Left ventricle myocardium inferior (tissue), 1 donor: ENCODE data around the gene UGT1A9. TPM values are rescaled to one million over a fixed set of nuclear protein-coding genes. Genes with fewer than 3 reads are reported as not detected.

ENCODE experiments used
- DNase-seq: peaks from one replicate; pipeline ENCODE4 v3.0.0-alpha.2; 2020
- H3K27ac ChIP-seq: fragments of 200-600 bp; replicated peaks from 2 replicates; pipeline ENCODE4 v1.8.0; 2021
- H3K27me3 ChIP-seq: fragments of 200-600 bp; 2 replicates; pipeline ENCODE4 v1.8.0; 2021; ENCODE audit warnings: low read depth
- H3K36me3 ChIP-seq: fragments of 200-600 bp; 2 replicates; pipeline ENCODE4 v1.8.0; 2021
- H3K4me1 ChIP-seq: fragments of 200-600 bp; 2 replicates; pipeline ENCODE4 v1.8.0; 2021
- H3K4me3 ChIP-seq: fragments of 200-600 bp; 2 replicates; pipeline ENCODE4 v1.8.0; 2021; ENCODE audit warnings: mild to moderate bottlenecking, moderate library complexity
- H3K9me3 ChIP-seq: fragments of 200-600 bp; replicated peaks from 2 replicates; pipeline ENCODE4 v1.8.0; 2021
- CTCF ChIP-seq: fragments of 200-600 bp; IDR thresholded peaks from 2 replicates; pipeline ENCODE4 v1.8.0; 2021; ENCODE audit warnings: antibody characterized with exemption, mild to moderate bottlenecking, borderline replicate concordance
- intact Hi-C: fragments of 100-400 bp; cut with micrococcal nuclease; formaldehyde crosslinking; loops from one replicate; pipeline ENCODE4 v1.11.0; 2022
- total RNA-seq: library from RNA; stranded (reverse); fragmentation: NEBNext Ultra II Directional; extraction: Animal tissue kit (Norgen Biotek cat#: 25700); gene quantifications from one replicate; pipeline ENCODE4 v1.2.1, GENCODE V29; 2021
- donor health status: DM: no; HTN: yes; CAD: no; lungs with severe emphysema.

The UGT1A9 gene
- total RNA-seq, 1 donor from 2014 or later = not detected

DNA sequence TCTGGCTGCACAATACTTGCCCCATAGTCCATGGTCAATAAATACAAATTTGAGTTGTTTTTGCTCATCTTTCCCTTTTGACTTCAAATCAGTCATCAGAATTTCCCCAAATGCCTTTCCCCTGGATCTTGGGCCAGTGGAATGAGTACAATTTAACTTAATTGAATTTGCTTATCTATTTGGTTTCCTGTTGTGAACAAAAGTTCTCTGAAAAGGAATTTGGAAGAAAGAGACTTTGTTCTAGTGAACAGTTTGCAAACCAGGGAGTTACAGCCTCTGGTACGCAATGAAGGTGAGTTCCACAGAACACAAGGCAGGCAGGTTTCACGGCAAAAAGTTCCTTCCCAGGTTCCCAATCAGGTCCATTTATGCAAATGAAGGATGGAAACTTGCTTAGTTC lies 87.2 kb downstream of the UGT1A9 start:
- DNase-seq = no peak
- intact Hi-C loops = no loop called here
- no peaks in the 10 kb centered on the region for H3K4me1 ChIP-seq

GRCh38 chr2:233760043-233760442 lies 88.3 kb downstream of the UGT1A9 start, which contains the start of gene UGT1A1:
Gene UGT1A1 (plus strand): TSS chr2:233760270. CDS start chr2:233760288, 18 bp downstream.
- H3K27ac ChIP-seq = no peak within 1 kb of the TSS
- no peaks in the 10 kb centered on the region for H3K9me3 ChIP-seq
- H3K4me1 ChIP-seq = no peaks in the 10 kb centered on the region
- no peak for TF ChIP-seq CTCF
- intact Hi-C loops = no loop called here
- H3K4me3 ChIP-seq = no peak within 1 kb of the TSS
- no peaks in the 10 kb centered on the region for H3K36me3 ChIP-seq
- H3K27me3 ChIP-seq = peaks cover 36% of the 10 kb centered on the region
- DNase-seq = no peak

More for the DNA sequence above, 87.2 kb downstream of the UGT1A9 start:
- no peak for TF ChIP-seq CTCF
- Histone ChIP-seq H3K9me3 (no peaks in the 10 kb centered on the region), H3K36me3 (no peaks in the 10 kb centered on the region), H3K4me3 (no peak overlapping the region), H3K27ac (no peak overlapping the region), H3K27me3 (peaks cover 28% of the 10 kb centered on the region)

GRCh38 chr2:233761040-233761769 lies 89.5 kb downstream of the UGT1A9 start:
- intact Hi-C loops = no loop called here
- H3K4me3 ChIP-seq = no peak overlapping the region
- DNase-seq = no peak
- peaks cover 46% of the 10 kb centered on the region for H3K27me3 ChIP-seq
- no peaks in the 10 kb centered on the region for H3K4me1 ChIP-seq
- no peaks in the 10 kb centered on the region for H3K36me3 ChIP-seq
- H3K9me3 ChIP-seq = no peaks in the 10 kb centered on the region
- no peak overlapping the region for H3K27ac ChIP-seq
- no peak for TF ChIP-seq CTCF

DNA sequence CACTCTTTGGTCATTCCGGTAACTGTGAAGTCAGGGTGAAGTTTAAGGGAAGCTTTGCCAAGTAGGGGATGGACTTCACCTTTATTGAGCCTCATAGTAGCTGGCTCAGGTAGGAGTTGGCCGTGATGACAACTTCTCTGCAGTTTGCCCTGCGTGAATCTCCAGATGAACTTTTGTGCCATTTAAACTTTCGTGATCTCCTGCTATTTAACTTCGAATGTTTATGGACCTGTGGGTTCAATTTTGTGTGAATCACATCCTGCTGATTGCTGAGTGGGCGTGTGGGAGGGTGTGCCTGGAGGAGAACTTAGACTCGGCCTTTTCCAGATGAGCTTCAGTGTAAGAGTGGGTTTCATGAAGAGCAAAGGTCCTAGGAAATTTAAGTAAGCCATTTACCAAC lies 92.6 kb downstream of the UGT1A9 start:
- intact Hi-C loops = no loop called here
- Histone ChIP-seq H3K27ac (no peak overlapping the region), H3K9me3 (no peaks in the 10 kb centered on the region), H3K4me3 (no peak overlapping the region), H3K4me1 (no peaks in the 10 kb centered on the region), H3K27me3 (peaks cover 73% of the 10 kb centered on the region), H3K36me3 (no peaks in the 10 kb centered on the region)
- no peak for TF ChIP-seq CTCF
- no peak for DNase-seq

- Histone ChIP-seq H3K9me3 (no peaks in the 10 kb centered on the region), H3K4me3 (no peak overlapping the region), H3K36me3 (no peaks in the 10 kb centered on the region), H3K27ac (no peak overlapping the region), H3K27me3 (peaks cover 73% of the 10 kb centered on the region), H3K4me1 (no peaks in the 10 kb centered on the region)
- DNase-seq = no peak
- TF ChIP-seq CTCF = no peak
- intact Hi-C loops = no loop called here
These were observed 93.1 kb downstream of the UGT1A9 start for GRCh38 chr2:233764761-233765160.
